Activated CD8-positive, alpha-beta memory T cell treated with anti-CD3 and anti-CD28 coated beads, Interleukin-2, amount 50 U/mL, for 1 hour (primary cell): ENCODE results near the gene PPA2.

Source experiments
- DNase-seq: peaks from one replicate; pipeline ENCODE4 v3.0.0-alpha.2; 2020; ENCODE audit errors: extremely low read depth

PPA2 gene

GRCh38 chr4:105392858-105393257 lies 81.0 kb downstream of the PPA2 start:
- DNase-seq, result no peak

- DNase-seq, result no peak
Measured at GRCh38 chr4:105389167-105389566, 84.7 kb downstream of the PPA2 start.

GRCh38 chr4:105387466-105387865 lies 86.4 kb downstream of the PPA2 start:
- no peak for DNase-seq

- DNase-seq, result no peak
Measured at GRCh38 chr4:105386012-105386411, 87.8 kb downstream of the PPA2 start.

DNA sequence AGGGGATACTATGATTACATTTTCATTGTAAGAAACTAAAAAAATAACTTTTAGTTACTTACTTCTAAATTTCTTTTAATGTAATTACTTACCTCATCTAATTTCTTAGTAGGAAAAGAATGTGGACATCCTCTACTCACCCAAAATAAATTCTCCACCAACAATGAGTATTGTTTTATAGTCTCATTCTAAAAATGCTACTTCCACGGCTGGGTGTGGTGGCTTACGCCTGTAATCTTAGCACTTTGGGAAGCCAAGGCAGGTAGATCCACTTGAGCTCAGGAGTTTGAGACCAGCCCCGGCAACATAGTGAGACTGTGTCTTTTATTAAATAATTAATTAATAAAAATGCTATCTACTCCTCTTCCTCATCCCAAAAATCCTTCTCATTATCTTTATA lies 99.8 kb downstream of the PPA2 start:
- no peak for DNase-seq

- no peak for DNase-seq
Measured at GRCh38 chr4:105373324-105373723, 100.5 kb downstream of the PPA2 start.

- no peak for DNase-seq
Measured at GRCh38 chr4:105369988-105370387, 103.9 kb downstream of the PPA2 start.

DNA sequence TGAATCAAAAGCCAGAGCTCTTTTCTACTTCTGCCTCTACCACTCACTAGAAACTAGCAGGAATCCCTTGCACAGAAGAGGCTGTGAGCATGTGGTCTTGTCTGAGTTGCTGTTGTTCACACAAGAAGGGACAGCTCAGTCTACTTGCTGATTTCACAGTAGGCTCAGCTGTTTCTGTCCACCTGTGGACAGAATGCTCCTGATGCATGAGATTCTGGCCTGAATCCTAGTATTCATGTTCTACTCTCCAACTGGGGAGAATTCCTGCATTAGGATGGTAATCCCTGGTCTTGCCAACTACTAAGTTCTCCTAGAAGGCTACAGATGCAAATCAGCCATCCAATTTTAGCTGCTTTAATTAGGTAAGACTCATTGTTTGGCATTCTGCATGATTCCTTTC lies 112.8 kb downstream of the PPA2 start:
- no peak for DNase-seq

- no peak for DNase-seq
Measured at GRCh38 chr4:105357258-105357980, 116.4 kb downstream of the PPA2 start.

- no peak for DNase-seq
Measured at GRCh38 chr4:105356194-105356593, 117.7 kb downstream of the PPA2 start.

DNA sequence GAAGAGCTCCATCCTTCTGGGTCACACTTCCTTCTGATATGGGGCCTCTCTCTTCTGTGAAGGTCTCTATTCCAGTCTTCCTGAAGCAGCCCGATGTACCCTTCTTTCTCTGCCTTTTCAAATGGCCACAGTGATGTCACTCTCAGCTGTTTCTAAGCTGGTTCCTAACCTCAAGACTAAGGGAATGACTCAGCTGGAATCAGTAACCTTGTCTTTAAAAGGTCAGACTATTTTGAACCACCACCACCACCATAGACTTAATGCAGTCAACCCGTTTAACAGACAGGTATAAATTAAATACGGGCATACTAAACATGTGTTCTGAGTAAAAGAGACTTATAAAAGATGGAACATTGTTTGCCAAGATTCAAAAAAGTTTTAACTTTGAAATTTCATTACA lies 121.0 kb downstream of the PPA2 start:
- no peak for DNase-seq

- DNase-seq, result no peak
Measured at GRCh38 chr4:105351861-105352260, 122.0 kb downstream of the PPA2 start.

- no peak for DNase-seq
Measured at GRCh38 chr4:105350859-105351490, 122.9 kb downstream of the PPA2 start.

DNA sequence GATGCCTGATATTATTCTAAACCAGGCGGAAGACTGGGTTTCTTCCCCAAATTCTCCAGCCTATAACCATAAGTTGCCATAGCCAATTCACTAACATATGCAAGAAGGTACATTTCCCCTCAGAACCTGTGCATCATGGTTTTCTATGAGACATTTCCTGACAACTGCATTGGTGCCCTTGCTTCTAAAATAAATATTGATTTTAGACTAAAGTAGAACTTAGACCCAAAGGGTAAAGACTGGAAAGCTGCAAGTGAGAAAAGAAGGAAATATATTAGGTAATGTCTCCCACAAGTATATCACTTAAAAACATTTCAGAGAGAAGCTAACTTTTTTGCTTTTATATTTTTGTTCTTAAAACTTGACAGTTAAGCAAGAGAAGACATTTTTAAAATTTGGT lies 125.1 kb downstream of the PPA2 start:
- no peak for DNase-seq

- DNase-seq, result no peak
Measured at GRCh38 chr4:105346869-105347268, 127.0 kb downstream of the PPA2 start.

GRCh38 chr4:105345838-105346237 lies 128.0 kb downstream of the PPA2 start:
- no peak for DNase-seq

DNA sequence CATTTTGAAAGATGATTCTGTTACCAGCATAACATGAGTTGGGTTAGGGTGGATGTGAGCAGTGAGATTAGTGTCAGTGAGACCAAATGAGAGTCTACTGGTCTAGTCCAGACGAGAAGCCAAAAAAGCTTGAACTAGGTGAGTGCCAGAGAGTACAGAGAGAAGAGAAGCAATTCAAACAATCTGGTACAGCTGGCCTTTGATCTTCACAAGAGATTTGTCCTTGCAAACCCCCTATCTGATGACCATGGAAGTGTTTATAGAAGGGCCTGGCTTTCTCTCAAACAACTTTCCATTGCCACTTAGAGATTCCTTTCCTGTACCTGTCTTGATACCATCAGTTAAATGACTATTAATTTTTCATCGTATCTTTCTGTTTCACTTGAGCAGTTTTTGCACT lies 128.5 kb downstream of the PPA2 start:
- DNase-seq, result no peak

DNA sequence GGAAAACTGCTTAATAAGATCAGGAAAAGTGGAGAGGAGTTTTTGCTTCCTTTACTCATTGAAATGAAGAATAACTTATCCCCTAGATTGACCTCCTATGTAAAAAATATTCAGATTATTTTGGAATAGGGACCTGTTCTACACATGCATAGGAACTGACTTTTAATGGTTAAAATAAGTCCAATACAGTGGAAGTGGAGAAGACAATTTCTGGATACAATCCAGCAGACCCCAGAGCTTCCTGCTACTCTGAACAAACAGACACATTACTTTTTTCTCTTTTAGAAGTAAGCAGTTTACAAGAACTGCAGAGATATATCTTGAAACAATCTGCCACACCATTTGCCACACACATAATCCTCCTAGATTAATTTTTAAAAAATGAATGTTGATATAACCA lies 129.7 kb downstream of the PPA2 start:
- DNase-seq, result no peak

DNA sequence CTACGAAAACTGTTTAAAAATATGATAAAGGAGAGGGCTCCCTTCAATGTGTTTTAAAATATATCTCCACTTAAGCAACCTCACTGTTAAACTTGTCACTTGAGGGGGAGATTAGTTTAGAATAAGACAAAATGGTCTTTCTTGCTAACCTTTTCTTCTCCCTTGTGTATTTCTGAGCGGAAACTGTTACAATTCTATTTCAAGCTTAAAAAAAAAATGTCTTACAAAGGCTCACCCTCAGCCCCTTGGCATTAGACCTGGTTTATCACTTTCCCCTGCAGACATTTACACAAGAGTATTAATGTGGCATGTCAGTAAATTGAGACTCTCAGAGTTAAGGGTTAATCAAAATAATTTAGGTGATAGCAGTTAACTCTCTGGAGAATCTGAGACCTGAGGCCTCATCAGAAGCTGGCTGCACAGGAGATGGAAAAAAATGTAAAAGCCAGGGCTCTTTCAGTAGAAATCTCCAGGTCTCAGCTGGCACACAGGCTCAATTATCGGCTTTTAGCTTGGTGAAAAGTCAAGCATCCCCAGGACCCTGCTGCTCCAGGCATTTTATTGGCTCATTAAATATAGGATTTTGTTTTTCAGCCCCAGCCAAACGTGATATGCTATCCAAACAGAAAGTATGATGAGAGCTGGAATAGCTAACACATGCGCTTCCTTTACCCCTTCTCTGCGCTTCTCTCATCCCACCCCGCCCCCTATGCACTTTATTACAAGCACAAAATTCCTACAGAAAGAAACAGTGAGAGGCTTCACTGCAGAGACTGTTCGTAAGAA lies 130.5 kb downstream of the PPA2 start:
- DNase-seq, result no peak

- DNase-seq, result no peak
Measured at GRCh38 chr4:105329081-105329480, 144.8 kb downstream of the PPA2 start.

- no peak for DNase-seq
Measured at GRCh38 chr4:105327956-105328355, 145.9 kb downstream of the PPA2 start.

DNA sequence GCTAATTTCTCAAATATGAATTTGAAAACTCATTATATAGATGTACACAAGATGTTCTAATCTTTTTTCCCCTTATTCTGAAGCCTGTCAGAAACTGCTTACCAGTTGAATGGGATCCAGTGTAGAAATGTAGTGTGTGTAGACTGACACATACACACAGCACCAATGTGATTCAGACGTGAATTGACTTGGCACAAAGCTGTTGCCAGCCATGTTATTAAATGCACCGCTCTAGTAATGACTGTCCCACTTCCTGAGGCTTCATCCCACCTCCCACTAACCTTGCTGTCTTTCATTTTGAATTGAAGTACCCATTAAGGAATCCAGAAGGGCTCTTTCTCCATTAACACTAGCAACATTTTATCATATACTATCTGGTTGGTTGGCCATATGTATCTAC lies 146.6 kb downstream of the PPA2 start:
- DNase-seq, result no peak
